HG03354 (cell line): Measurements from ENCODE around the gene TP53I11.

Source experiments
- ATAC-seq: cut with Tn5 transposase; IDR thresholded peaks from one replicate; pipeline ENCODE4 v1.9.1; 2021; ENCODE audit warnings: mild to moderate bottlenecking; ENCODE audit not compliant: unreplicated experiment, poor library complexity, severe bottlenecking

The TP53I11 gene

DNA sequence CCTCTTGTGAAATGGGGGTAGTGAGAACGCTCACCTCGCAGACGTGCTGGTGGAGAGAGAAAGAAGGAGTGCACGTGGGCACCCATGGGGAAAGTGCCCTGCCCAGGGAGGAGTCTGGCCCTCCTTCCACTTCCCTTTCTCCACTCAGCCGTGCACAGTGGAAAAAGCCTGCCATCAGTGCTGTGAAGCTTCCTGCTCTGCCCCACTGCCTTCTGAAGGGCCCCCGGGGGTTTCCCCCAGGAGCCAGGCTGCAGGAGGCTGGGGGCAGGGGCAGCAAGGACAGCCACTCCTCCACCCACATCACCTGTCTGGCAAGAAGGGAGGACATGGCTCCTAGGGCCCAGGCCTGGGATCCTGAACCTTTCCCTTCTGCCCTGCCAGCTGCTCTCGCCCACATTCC is 7.6 kb downstream of the TP53I11 start:
- no peak for ATAC-seq

DNA sequence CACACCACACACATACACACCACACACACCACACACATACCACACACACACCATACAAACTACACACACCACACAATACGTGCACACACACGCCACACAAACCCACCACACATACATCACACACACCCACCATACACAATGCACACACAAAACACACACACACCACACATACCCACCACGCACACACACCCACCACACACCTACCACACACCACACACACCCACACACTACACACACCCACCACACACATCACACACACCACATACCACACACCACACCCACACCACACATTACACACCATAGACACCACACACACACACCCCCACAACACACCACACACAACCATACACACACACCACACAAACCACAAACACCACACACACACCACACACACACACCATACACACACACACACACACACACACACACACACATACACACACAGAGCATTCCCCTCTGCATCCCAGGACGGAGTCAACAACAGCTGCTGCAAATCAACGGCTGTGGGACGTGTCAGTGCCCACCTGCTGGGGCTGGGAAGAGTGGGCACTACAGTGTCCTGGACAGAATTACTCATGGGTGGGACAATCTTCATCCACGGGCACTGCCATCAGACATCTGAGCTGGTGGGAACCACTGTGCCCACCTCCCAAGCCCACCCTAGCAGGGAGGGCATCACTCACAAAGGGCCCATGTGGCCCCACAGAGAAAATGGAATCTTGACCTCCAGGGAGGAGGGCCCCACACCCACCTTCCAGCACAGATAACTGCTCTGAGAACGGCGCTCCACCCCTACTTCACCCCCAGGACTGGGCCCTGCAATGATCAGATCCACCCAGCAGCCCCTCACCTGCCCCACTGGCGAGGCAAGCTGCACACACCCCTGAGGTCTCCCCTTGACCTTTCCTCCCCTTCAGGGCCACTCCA is 8.4 kb downstream of the TP53I11 start:
- no peak for ATAC-seq

DNA sequence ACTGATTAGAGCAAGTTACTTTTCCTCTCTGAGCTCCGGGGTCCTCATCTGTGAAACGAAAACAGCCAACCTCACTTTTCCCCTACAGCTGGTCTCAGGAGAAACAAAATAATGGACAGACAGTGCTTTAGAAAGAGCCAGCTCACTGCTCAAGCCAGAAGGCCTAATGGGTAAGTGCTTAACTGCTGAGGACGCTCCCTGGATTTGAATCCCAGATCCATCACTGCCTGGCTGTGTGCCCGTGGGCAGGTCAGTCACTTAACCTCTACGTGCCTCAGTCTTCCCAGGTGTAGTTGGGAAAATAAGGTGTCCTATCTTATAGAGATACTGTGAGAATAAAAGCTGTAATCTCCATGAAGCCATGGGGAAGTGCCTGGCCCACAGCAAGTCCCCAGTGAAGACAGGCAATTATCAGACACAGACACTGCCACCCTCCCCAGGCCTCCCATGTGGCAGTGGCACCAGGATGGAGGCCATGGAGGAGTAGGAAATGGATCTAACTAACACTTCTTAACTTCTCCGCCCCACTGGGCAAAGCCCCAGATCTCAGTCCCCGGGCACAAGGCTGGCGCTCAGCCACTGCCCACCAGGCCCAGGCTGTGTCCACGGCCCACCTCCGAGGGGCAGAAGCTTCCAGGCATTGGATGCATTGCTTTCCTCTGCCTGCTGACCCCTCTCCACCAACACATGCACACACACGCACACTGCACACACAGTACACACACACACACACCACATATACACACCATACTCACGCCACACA is 9.2 kb downstream of the TP53I11 start:
- ATAC-seq = no peak

DNA sequence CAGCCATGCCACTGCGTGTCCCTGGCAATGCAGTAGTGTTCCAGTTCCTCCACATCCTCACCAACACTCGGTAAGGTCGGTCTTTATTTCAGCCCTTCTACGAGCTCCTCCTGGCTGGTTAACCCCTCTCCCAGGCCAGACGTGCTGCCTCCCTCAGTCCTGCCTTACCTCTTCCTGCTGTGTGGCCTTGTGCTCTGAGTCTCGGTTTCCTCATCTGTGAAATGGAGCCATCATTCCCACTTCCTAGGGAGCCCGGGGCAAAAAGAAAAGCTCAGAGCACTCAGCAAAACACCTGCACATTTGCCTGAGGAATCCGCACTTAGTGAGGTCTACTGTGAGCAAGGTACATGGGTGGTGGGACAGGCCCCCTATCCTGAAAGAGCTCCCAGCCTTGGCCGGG is 9.8 kb downstream of the TP53I11 start:
- no peak for ATAC-seq

DNA sequence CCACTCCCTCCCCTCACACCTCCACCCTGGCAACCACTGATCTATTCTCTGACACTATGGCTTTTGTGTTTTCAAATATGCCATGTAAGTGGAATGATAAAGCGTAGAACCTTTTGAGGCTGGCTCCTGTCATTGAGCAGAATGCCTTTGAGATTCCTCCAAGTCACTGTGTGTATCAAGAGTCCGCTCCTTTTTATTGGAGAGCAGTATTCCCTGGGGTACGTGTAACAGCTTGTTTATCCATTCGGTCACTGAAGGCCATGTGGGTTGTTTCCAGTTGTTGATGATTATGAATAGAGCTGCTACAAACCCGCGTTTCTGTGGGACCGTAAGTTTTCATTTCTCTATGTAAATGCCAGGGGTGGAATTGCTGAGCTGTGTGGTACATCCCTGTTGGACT is 10.3 kb downstream of the TP53I11 start:
- no peak for ATAC-seq

DNA sequence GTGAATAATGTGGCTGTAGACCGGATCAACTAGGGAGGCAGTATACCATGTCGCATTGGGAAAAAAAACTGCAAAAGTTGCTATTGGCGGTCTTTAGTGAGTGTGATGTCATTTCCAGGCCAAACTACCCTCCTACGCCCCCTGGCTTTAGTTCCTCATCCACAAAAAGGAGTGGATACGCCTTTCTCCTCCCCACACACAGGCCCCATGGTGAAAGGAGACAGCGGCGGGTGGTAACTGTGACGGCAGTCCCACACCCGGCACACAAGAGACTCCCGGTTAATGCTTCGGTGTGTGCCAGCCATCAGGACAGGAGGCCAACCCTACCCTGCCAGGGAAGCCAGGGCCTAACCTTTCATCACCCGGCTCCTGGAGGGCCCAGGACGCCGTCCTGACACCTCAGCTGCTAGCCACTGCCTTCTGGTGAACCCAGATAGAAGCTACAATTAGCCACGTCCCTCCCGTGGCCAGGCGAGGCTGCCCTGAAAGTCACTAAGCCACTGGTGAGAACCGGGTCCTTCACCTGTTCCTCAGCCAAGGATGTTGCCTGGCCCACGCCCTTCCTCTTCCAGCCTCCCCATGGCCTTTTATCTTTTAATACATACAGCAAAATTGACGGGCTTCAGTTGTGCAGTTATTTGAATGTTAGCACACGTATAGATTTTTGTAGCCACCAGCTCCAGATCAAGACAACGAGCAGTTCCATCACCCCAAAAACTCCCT is 10.8 kb downstream of the TP53I11 start:
- no peak for ATAC-seq

DNA sequence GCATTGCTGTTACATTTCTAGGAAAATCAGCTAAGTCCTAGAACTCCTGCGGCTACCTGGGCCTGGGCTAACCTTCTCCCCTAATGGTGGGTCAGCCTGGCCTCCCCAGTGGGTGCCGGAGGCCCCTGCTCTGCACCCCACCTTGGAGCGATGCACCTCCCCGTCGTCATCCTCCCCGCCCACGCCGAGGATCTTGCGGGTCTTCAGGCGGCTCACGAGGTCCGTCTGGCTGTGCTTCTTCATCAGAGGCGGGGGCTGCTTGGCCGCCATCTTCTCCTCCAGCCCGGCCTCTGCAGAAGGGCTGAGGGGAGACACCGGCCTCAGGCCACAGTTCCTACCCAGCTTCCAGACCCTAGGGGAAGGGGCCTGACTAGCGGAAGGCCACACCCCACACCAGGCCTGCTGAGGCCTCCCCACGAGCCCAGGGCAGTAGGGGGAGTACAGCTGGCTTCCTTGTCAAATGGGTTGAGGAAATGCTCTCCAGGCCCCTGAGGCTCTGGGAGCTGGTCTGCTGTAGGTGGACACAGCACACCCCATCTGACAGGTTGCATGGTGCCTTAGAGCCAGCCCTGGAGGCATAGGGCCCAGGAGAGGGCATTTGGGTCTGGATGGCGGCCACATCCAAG is 12.5 kb downstream of the TP53I11 start:
- ATAC-seq = no peak

DNA sequence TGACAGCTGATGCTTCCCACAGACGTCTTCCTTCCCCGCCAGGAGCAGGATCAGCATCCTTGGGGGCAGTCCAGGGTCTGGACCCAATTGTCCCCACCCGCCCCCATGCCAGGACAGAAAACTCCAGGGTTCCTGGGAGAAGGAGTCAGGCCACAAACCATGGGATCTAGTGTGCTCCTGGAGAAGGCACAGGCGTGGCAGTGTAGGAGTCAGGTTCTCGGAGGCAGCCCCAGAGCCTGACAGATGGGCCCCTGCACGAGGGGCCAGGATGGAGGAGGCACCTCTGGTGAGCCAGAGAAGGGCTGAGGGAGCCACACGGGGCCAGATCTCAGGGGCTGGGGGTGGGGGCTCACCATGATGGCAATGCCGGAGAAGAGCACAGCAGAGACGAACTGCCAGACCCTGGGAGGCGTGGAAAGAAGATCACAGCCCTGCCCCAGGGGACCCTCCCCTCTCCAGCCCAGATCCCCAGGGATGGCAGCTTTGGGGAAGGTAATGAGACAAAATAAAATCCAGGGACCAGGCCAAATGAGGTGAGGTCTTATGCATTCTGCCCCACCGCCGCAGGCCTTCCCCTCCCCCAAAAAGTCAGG is 13.6 kb downstream of the TP53I11 start:
- no peak for ATAC-seq

DNA sequence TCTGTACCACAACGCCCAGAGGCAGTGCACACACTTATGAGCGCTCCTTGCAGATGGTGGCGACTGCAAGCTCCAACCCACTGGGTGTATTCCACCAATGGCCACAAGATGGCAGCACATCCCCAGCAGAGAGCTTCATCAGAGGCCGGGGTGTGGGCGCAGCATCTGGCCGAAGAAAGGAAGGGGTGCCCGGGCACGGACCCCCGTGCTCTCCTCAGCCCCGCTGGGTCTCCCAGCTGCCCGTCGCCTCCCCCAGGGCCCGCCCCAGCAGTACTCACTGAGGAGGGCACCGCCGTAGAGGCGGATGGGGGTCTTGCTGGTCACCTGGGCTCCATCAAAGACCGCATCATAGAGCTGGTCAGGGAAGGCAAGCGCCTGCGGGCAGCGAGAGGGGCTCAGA is 14.2 kb downstream of the TP53I11 start:
- peak; percentile 79 for ATAC-seq

DNA sequence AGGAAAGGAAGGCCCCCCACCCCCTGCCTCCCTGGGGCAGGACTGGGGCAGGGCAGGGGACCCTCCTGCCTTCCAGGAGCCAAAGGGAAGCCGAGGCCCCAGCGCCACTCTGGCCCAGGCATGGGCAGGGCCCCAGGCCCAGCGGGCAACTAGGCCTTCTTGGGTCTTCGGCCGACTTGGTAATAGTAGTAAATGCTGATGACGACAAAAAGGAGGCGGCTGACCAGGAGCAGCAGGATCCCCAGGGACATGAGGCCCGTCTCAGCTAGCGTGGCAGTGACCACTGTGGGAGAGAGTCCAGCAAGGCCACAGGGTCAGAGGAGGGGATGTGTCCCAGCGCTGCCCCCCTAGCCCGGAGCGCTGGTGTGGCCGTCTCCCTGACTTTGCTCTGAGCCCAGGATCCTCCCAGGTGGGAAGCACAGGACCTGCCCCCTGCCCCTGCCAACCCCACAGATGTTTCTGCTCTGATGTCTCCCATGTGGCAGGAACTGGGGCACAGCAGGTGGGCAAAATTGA is 15.9 kb downstream of the TP53I11 start:
- ATAC-seq = no peak

DNA sequence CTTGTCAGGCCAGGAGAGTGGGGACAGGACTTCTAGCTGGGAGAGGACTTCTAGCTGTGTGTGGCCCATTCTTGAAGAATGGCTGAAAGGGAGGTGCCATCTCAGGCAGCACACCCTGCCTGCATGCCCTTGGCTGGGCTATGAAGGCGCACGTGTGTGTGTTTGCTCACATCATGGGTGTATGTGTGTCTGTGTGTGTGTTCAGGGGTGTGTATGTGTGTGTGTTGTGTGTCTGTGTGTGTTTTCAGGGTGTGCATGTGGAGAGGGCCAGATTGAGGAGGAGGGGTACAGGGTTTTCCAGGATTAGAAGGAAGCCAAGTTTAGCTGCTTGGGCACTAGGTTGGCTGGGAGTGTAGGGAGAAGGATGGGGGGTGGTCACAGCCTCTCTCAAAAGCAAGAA is 16.6 kb downstream of the TP53I11 start:
- ATAC-seq = no peak

DNA sequence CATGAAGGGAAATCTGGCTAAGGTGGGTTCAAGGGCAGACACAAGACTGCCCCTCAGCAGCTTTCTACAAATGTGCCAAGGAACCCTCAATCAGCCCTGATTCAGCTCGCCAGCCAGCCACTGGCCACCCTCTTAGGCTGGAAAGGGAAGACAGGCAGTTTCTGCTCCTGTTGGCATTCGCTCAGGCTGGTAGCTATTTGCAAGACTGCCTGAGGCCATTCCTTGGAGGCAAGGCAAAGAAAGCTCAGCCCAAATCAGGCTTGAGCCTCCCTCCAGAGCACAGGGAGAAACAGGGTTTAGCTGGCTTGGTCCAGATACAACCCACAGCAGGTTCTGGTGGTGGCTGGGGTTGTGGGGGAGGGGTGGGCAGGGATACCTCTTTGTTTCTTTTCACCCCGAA is 19.2 kb downstream of the TP53I11 start:
- no peak for ATAC-seq

DNA sequence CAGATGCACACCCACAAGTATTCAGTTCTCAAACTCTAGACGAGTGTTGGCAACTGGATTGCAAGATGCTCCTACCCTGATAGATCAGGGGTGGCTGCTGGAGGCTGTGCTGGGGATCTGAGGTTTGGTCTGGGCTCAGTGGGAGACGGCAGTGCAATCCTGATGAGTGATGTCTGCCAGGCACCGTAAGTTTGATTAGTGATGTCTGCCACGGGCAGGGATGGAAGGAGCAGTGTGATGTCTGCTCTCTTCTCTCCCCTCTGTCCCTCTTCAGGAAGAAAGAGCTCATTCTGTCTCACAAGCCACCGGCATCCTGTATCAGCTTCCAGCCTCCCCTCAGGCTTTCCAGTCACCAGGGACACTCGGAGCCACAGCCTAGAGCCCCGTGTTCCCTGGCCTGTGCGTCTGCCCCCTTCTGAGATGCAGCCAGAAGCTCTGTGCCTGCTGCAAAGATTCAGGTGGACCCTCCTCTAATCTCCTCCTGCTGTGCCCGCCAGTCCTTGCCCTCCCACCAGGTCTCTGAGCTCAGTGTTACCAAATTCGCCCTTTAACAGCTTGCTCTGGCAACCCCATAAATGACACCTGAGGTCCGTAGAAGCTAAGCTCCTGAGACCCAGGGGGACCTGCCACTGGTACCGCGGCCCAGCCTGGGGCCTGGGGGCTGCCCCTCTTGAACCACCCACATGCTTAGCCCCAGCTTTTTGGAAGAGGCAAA is 19.9 kb downstream of the TP53I11 start:
- ATAC-seq = no peak

DNA sequence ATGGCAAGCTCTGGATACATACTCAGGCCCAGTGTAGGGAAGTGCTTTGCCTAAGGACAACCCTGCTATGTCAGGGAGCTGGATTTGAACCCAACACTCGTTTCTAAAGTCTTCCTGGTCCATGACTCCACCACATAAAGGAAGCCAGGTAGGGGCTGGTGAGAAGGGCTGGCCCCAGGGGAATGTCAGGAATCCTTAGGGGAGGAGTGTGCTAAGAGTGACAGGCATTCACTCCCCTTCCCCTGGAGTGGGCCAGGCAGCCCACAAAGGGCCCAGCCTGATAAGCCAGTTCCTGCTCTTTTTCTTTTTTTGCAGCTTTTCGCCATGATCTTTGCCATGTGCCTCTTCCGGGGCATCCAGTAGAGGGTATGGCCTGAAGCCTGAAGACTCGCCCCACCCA is 21.9 kb downstream of the TP53I11 start:
- ATAC-seq = no peak

DNA sequence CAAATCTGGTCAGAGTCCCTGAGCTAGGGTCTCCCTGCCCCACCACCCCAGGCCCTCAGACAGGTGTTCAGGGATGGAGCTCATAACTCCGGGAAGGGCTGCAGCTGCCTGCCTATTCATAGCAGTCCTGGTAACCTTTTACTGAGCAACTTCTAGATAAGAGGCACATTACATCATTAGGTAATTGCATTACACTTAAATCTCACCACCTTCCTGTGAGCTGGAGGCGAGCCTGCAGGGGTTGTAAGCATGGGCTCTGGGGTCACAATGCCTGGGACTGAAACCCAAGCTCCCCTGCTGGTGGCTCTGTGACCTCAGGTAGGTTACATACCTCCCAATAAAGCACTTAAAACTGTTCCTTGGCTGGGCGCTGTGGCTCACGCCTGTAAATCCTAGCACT is 22.5 kb downstream of the TP53I11 start:
- no peak for ATAC-seq

DNA sequence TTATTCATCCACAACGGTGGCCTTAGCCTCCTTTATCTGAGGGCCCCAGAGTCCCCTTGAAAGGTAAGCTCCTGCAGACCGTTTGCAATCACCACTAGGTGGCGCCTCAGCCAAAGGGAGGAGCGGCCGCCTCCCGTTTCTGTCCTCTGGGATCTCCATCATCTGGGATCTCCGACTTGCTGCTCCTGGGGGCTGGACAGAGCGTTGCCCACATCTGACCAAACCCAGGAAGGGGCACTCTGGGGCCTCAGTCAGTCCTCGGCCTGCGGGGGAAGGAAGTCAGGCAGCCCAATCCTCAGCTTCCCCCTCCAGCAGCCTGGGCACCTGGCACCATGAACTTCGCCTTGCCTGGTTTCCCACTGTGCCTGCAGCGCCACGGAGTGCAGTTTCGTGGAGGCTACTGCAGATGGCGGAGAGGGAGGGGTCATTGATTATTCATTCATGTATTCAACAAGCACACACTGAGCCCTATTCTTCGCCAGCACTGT is 23.5 kb downstream of the TP53I11 start:
- ATAC-seq = peak; percentile 51

DNA sequence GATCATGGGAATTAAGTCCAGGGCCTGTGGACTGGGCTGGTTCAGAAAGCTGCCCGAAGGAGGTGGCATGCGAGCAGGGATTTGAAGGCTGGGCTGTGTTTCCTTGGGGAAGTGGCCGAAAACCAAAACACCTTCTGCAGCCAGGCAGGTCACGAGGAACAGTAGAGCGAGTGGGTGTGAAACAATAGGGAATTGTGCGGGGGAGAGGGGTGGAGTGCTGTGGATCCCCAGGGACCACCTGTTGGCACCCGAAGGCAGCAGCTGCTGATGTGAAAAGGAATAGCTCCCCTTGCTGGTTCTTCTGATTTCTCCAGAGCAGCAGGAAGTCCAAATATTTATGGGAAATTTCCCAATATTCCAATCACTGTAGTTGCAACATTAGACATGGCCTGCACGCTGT is 24.6 kb downstream of the TP53I11 start:
- no peak for ATAC-seq

DNA sequence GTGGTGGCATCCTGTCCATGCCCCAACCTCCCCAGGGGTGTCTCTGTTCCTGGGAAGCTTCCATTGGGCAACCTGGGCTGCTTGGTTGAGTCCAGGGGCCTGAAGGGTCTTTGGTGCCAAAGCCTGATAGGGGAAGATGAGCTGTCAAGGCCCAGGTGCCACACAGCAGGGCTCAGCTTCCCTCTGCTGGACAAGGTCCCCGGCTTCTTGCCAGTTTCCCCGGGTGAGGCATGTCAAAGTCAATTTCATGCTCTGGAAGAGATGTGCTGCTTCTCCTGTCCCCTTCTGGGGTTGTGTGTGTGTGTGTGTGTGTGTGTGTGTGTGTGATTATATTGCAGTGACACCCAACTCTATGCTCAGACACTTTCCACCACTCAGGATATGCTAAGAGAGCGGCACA is 26.9 kb downstream of the TP53I11 start:
- ATAC-seq = no peak

DNA sequence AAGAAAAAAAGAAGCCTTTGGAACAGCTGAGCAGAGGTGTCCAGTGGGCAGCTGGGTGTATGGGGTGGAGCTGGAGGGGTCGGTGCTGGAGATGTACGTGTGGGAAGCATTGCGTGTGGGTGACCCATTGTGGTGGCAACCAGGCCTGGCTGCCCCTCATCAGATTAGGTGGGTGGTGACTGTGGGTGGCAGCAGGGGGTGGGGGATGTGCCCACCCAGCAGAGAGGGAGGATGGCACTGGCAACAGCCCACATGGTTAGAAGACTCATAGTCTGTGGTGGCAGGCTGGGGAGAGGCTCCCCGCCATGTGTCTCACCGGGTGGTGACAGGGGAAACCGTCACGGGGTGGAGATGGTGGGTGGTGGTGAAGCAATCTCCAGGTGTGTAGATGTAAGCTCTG is 27.6 kb downstream of the TP53I11 start:
- ATAC-seq = no peak
